Activated T-helper 2 cell treated with anti-CD3 and anti-CD28 coated beads, Interferon-gamma antibody, Interleukin-2, Interleukin-4, amounts not matched to agents 10 μg/mL and 5 μg/mL and 100 μg/mL, durations not matched to agents 14 hours and 24 hours and 36 hours (primary cell): ENCODE measurements around the gene C12orf43. TPM values are rescaled to one million over a fixed set of nuclear protein-coding genes. Genes with fewer than 3 reads are reported as not detected.
A peak's percentile ranks its signal among the peaks of the same experiment; 100 is the strongest.
"Not testable (repeated sequence)": the region's sequence is repeated elsewhere in the genome, so short reads cannot be mapped to it uniquely, and the experiment has no call there.

ENCODE experiments used
- DNase-seq: peaks from one replicate; pipeline ENCODE4 v3.0.0; 2021; ENCODE audit warnings: low spot score
- H3K27ac Mint-ChIP-seq: one replicate; pipeline ENCODE4 v1.8.0; 2021; ENCODE audit warnings: mixed read lengths
- H3K27me3 Mint-ChIP-seq: one replicate; pipeline ENCODE4 v1.8.0; 2021; ENCODE audit warnings: low read depth, mixed read lengths
- H3K36me3 Mint-ChIP-seq: one replicate; pipeline ENCODE4 v1.8.0; 2021; ENCODE audit warnings: low read depth, mixed read lengths
- H3K4me1 Mint-ChIP-seq: one replicate; pipeline ENCODE4 v1.8.0; 2021; ENCODE audit warnings: low read depth, mixed read lengths
- H3K4me3 Mint-ChIP-seq: one replicate; pipeline ENCODE4 v1.8.0; 2021; ENCODE audit warnings: low read depth, mild to moderate bottlenecking, moderate library complexity, mixed read lengths
- H3K9me3 Mint-ChIP-seq: one replicate; pipeline ENCODE4 v1.8.0; 2021; ENCODE audit warnings: mixed read lengths
- intact Hi-C: fragments of 100-400 bp; cut with micrococcal nuclease; formaldehyde crosslinking; loops from one replicate; pipeline ENCODE4 v1.15.1; 2023
- total RNA-seq: library from RNA; stranded (reverse); gene quantifications from 2 replicates; pipeline ENCODE4 v1.2.3, GENCODE V29; 2022

C12orf43 gene, protein sequence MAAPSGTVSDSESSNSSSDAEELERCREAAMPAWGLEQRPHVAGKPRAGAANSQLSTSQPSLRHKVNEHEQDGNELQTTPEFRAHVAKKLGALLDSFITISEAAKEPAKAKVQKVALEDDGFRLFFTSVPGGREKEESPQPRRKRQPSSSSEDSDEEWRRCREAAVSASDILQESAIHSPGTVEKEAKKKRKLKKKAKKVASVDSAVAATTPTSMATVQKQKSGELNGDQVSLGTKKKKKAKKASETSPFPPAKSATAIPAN
- total RNA-seq = 26.3 and 30.3 TPM in 2 replicates

DNA sequence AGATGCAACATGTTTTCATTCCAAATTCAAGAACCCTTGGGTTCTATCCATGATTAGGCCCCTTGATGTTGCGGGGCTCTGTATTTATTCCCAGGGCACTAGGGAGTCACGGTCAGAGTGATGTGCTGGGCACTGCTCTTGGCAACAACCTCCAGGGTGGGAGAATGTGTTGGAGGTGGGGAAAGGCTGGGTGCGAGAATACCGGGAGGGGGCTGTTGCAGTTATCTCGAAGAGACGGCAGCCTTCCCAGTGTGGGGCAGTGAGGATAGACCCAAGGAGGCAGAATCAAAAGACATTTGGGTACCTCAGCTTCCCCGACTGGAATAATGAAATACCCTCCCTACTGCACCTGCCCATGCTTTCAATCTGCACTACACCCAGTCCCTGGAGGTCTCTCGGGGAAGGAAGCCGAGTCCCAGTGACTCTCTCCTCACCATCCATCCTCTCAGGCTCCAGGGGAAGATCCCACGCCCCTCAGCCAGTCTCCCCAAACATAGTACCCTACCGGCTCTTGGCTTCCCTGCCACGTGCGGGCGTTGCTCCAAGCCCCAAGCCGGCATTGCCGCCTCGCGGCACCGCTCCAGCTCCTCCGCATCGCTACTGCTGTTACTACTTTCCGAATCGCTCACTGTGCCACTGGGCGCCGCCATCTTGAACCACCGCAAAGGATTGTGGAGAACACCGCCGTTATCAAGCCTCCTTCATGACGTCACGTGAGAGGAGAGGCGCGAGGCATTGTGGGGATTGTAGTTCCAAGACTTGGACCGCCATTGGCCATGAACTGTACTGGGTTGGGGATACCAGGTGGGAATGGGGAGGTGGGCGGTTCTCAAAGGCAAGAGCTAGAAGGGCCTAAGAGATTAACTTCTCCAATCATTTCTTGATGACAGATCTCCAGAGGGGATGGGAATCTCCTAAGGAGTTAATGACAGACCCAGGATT is at the start of gene C12orf43:
Gene C12orf43 (minus strand): TSS at position 663 of the 942 bp plus-strand sequence. CDS start 13 bp downstream, at position 650.
- Mint-ChIP-seq H3K27ac (peak within 1 kb of the TSS; percentile 98), H3K4me3 (peak within 1 kb of the TSS; percentile 100), H3K9me3 (no peaks in the 10 kb centered on the region), H3K36me3 (peaks cover 26% of the 10 kb centered on the region), H3K27me3 (no peaks in the 10 kb centered on the region), H3K4me1 (peaks cover 10% of the 10 kb centered on the region)
- intact Hi-C loops = loop anchor here (1.0 kb wide), 2 partner anchors 22 to 44 kb away; no protein-coding TSS in a partner anchor
- DNase-seq = peak; percentile 90

DNA sequence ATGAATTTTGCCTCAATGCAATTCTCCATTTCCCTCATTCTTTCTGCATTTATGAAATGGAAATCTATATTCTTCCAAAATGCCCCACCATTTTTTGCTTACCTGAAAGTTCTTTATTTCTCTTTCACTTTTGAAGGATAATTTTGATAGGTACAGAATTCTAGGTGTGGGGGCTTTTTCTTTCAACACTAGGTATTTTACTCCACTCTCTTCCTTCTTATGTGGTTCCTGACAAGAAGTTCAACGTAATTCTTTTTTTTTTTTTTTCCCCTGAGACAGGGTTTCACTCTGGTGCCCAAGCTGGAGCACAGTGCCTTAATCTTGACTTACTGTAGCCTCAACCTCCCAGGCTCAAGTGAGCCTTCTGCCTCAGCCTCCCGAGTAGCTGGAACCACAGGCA is 49.1 kb upstream of the C12orf43 start:
- intact Hi-C loops = loop anchor here (10.0 kb wide), 1 partner anchor 159 kb away; no protein-coding TSS in a partner anchor
- DNase-seq = no peak
- Mint-ChIP-seq H3K9me3 (no peaks in the 10 kb centered on the region), H3K36me3 (no peaks in the 10 kb centered on the region), H3K27ac (no peak overlapping the region), H3K27me3 (peaks cover 4% of the 10 kb centered on the region), H3K4me1 (peaks cover 10% of the 10 kb centered on the region), H3K4me3 (no peak overlapping the region)

DNA sequence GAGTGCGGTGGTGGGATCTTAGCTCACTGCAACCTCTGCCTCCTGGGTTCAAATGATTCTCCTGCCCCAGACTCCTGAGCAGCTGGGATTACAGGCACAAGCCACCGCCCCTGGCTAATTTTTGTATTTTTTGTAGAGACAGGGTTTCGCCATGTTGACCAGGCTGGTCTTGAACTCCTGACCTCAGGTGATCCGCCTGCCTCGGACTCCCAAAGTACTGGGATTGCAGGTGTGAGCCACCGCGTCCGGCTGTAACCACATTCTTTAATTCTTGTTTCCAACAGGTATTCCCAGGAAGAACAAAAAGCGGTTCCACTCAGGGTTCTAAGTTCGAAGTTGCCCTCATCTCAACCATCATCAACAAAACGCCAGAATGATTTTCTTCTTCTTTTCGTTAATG is 48.3 kb upstream of the C12orf43 start:
- H3K27ac Mint-ChIP-seq, H3K36me3 Mint-ChIP-seq, H3K9me3 Mint-ChIP-seq, H3K4me3 Mint-ChIP-seq, H3K27me3 Mint-ChIP-seq, DNase-seq: not testable (repeated sequence)
- H3K4me1 Mint-ChIP-seq = peaks cover 14% of the 10 kb centered on the region
- intact Hi-C loops = loop anchor here (10.0 kb wide), 1 partner anchor 160 kb away; no protein-coding TSS in a partner anchor

DNA sequence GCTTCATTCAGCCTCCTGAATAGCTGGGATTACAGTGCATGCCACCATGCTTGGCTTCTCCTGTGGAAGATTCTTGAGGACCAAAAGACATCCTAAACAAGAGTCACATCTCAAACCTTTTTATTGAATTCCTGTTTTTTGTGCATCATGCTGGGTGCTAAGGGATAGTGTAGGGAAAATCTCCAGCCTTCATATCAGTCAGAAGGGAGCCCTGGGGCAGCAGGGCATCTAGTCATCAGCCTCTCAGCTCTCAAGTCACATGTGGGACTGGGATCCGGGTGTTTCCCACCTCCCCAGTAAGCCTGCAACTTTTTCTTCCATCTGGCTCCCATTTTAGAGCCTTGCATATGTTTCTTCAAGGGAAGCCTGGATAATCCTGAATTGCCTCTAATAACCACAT is 47.8 kb upstream of the C12orf43 start:
- Mint-ChIP-seq H3K36me3 (no peaks in the 10 kb centered on the region), H3K4me1 (peaks cover 16% of the 10 kb centered on the region), H3K4me3 (no peak overlapping the region), H3K27ac (no peak overlapping the region), H3K27me3 (peaks cover 4% of the 10 kb centered on the region), H3K9me3 (no peaks in the 10 kb centered on the region)
- no peak for DNase-seq
- intact Hi-C loops = loop anchor here (10.0 kb wide), 1 partner anchor 161 kb away; no protein-coding TSS in a partner anchor

DNA sequence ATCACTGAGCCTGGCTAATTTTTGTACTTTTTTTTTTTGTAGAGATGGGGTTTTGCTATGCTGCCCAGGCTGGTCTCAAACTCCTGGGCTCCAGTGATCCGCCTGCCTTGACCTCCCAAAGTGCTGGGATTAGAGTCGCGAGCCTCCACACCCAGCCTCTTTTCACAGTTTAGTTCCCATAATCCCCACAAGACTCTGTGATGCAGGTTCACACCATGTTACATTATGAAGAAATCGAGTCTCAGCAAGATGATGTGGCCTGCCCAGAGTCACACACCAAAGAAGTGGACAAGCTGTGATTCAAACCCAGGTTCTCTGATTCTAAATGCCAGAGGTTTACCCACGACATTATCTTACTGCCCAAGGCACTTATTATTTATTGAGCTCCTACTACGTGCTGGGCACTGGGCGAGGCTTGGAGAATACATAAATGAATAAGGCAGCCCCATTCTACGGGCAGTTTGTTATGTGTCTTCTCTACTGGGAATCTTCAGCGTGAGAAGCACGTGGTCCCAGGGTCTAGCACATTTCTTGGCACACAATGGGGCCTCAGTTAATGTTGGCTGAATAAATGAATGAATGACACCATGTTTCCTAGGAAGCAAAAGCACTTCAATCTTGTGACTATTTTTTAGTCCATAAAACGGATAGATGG is 46.2 kb upstream of the C12orf43 start:
- H3K36me3 Mint-ChIP-seq = no peaks in the 10 kb centered on the region
- peak overlapping the region; percentile 38 for H3K27ac Mint-ChIP-seq
- peaks cover 17% of the 10 kb centered on the region for H3K4me1 Mint-ChIP-seq
- intact Hi-C loops = loop anchor here (10.0 kb wide), 1 partner anchor 162 kb away; no protein-coding TSS in a partner anchor
- no peaks in the 10 kb centered on the region for H3K9me3 Mint-ChIP-seq
- H3K4me3 Mint-ChIP-seq = no peak overlapping the region
- DNase-seq = no peak
- H3K27me3 Mint-ChIP-seq = peaks cover 4% of the 10 kb centered on the region

DNA sequence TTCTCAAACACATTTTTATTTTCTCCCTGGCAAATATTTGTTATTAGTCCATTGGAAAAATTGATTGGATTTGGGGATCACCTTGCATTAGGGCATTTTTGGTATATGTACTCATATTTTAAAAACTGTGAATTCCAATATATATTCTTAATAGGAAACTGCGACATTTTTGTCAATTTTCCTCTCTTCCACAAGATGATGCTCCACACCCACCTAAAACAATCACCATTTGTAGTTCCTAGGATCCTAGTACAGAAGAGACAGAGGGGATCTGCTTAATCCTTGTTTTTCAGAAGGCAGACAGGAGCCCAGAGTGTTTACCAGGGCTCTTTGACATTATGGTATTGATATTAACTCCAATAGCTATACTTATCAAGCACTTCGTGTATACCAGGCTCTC is 45.5 kb upstream of the C12orf43 start:
- no peak overlapping the region for H3K4me3 Mint-ChIP-seq
- H3K4me1 Mint-ChIP-seq = peaks cover 17% of the 10 kb centered on the region
- H3K27ac Mint-ChIP-seq = no peak overlapping the region
- H3K27me3 Mint-ChIP-seq = peaks cover 4% of the 10 kb centered on the region
- H3K9me3 Mint-ChIP-seq = no peaks in the 10 kb centered on the region
- intact Hi-C loops = loop anchor here (10.0 kb wide), 1 partner anchor 163 kb away; no protein-coding TSS in a partner anchor
- no peaks in the 10 kb centered on the region for H3K36me3 Mint-ChIP-seq
- DNase-seq = no peak

- no peaks in the 10 kb centered on the region for H3K27me3 Mint-ChIP-seq
- H3K4me3 Mint-ChIP-seq = peak overlapping the region; percentile 77
- H3K27ac Mint-ChIP-seq = peak overlapping the region; percentile 96
- H3K36me3 Mint-ChIP-seq = no peaks in the 10 kb centered on the region
- peaks cover 15% of the 10 kb centered on the region for H3K4me1 Mint-ChIP-seq
- DNase-seq = peak; percentile 62
- H3K9me3 Mint-ChIP-seq = no peaks in the 10 kb centered on the region
- intact Hi-C loops = loop anchor here (1.0 to 10.0 kb wide), 6 partner anchors 26 to 164 kb away; partner anchors contain the start of gene C12orf43
Observed at GRCh38 chr12:121060149-121061001, 44.1 kb upstream of the C12orf43 start.

DNA sequence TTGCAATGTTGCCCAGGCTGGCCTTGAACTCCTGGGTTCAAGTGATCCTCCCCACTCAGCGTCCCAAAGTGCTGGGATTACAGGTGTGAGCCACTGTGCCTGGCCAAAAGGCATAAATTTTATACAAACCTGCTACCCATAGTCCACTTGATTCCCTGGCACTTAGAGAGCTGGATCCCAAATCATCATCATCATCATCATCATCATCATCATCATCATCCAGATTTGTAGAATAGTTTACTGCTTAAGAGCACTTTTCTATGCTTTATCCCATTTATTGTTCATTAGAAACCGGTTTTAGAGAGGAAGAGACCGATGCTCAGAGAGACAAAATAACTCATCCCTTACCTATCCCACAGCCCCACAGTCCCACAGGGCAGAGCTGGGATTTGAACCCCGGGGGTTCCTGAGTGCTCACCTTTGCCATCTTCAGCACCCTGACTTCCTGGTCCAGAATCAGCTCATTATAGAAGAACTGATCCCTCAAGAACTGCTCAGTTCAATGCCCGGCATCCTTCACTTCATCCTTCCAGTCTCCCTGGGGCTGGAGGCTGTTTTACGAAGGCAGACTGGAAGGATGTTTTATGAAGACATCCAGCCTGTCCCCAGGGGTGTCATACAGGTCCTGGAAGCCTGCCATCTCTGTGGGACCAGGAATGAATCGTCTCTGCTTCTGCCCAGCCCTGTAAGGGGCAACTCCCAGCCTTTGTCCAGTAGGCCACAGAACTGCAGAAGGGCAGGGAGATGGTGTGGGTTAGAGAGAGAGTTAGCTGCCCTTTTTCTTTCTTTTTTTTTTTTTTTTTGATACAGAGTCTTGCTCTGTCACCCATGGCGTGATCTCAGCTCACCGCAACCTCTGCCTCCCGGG is 43.0 kb upstream of the C12orf43 start:
- no peak for DNase-seq
- Mint-ChIP-seq H3K4me1 (peaks cover 12% of the 10 kb centered on the region), H3K36me3 (no peaks in the 10 kb centered on the region), H3K4me3 (no peak overlapping the region), H3K27me3 (no peaks in the 10 kb centered on the region), H3K27ac (peak overlapping the region; percentile 96), H3K9me3 (no peaks in the 10 kb centered on the region)
- intact Hi-C loops = no loop called here

GRCh38 chr12:121057794-121058193 is 41.5 kb upstream of the C12orf43 start:
- no peak overlapping the region for H3K27ac Mint-ChIP-seq
- H3K36me3 Mint-ChIP-seq = no peaks in the 10 kb centered on the region
- H3K4me1 Mint-ChIP-seq = peaks cover 12% of the 10 kb centered on the region
- H3K27me3 Mint-ChIP-seq = no peaks in the 10 kb centered on the region
- intact Hi-C loops = no loop called here
- no peak for DNase-seq
- H3K4me3 Mint-ChIP-seq = no peak overlapping the region
- H3K9me3 Mint-ChIP-seq = no peaks in the 10 kb centered on the region

DNA sequence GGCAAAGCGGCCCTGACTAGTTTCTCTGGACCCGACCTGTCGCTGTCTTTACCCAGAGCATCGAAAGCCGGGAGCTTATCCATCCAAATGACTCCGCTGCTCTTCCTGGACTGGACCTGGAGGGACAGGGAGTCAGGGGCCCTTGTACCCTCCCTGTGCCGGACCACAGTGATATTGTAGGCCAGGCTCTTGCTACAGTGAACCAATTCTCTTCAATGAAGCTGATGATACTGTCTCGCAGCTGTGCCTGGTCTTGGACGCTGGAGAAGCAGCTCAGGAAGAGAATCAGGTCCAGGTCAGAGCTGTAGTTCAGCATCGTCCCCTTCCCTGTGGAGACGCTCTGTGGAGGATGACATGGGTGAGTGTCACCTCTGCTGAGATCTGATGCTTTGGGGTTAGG is 37.4 kb upstream of the C12orf43 start:
- no peak for DNase-seq
- Mint-ChIP-seq H3K36me3 (no peaks in the 10 kb centered on the region), H3K27me3 (peaks cover 10% of the 10 kb centered on the region), H3K4me3 (no peak overlapping the region), H3K9me3 (no peaks in the 10 kb centered on the region), H3K4me1 (no peaks in the 10 kb centered on the region), H3K27ac (no peak overlapping the region)
- intact Hi-C loops = no loop called here

GRCh38 chr12:121050725-121051124 is 34.4 kb upstream of the C12orf43 start:
- DNase-seq = no peak
- Mint-ChIP-seq H3K27me3 (peaks cover 10% of the 10 kb centered on the region), H3K36me3 (no peaks in the 10 kb centered on the region), H3K4me1 (peaks cover 3% of the 10 kb centered on the region), H3K27ac (no peak overlapping the region), H3K9me3 (no peaks in the 10 kb centered on the region), H3K4me3 (no peak overlapping the region)
- intact Hi-C loops = no loop called here
